ENCODE measurements around the gene SORBS2.

SORBS2 gene

GRCh38 chr4:185799442-185799841, 12.6 kb downstream of the SORBS2 start:
- no peak overlapping the region for H3K4me3 ChIP-seq (ENCODE audit: low read depth, low read length)
- DNase-seq (ENCODE audit: low read depth) = no peak
- no peak for TF ChIP-seq MAX (IDR thresholded peaks at IDR 0.05; ENCODE audit: low read depth, low read length)
- no peak for TF ChIP-seq POLR2A (IDR thresholded peaks at IDR 0.05; ENCODE audit: extremely low read depth, insufficient read length)
- TF ChIP-seq MYC (IDR thresholded peaks at IDR 0.05; ENCODE audit: low read depth, low read length) = no peak
- no peak for TF ChIP-seq CTCF (IDR thresholded peaks at IDR 0.05; ENCODE audit: low read depth, low read length)

- TF ChIP-seq MYC (IDR thresholded peaks at IDR 0.05; ENCODE audit: low read depth, low read length) = no peak
- TF ChIP-seq POLR2A (IDR thresholded peaks at IDR 0.05; ENCODE audit: extremely low read depth, insufficient read length) = no peak
- TF ChIP-seq CTCF (IDR thresholded peaks at IDR 0.05; ENCODE audit: low read depth, low read length) = no peak
- no peak for DNase-seq (ENCODE audit: low read depth)
- H3K4me3 ChIP-seq (ENCODE audit: low read depth, low read length) = no peak overlapping the region
These were observed 14.2 kb downstream of the SORBS2 start for GRCh38 chr4:185797596-185798338.

- TF ChIP-seq MYC (IDR thresholded peaks at IDR 0.05; ENCODE audit: low read depth, low read length) (no peak), POLR2A (IDR thresholded peaks at IDR 0.05; ENCODE audit: extremely low read depth, insufficient read length) (no peak), CTCF (IDR thresholded peaks at IDR 0.05; ENCODE audit: low read depth, low read length) (no peak)
- DNase-seq (ENCODE audit: low read depth) = no peak
- H3K4me3 ChIP-seq (ENCODE audit: low read depth, low read length) = no peak overlapping the region
These were observed 15.0 kb downstream of the SORBS2 start for GRCh38 chr4:185797018-185797417.

- no peak for TF ChIP-seq MAX (IDR thresholded peaks at IDR 0.05; ENCODE audit: low read depth, low read length)
- no peak for TF ChIP-seq CTCF (IDR thresholded peaks at IDR 0.05; ENCODE audit: low read depth, low read length)
- TF ChIP-seq MYC (IDR thresholded peaks at IDR 0.05; ENCODE audit: low read depth, low read length) = no peak
- no peak for TF ChIP-seq POLR2A (IDR thresholded peaks at IDR 0.05; ENCODE audit: extremely low read depth, insufficient read length)
- DNase-seq (ENCODE audit: low read depth) = no peak
- H3K4me3 ChIP-seq (ENCODE audit: low read depth, low read length) = no peak overlapping the region
These were observed 15.8 kb downstream of the SORBS2 start for GRCh38 chr4:185796176-185796575.

GRCh38 chr4:185794637-185795036, 17.4 kb downstream of the SORBS2 start:
- TF ChIP-seq MAX (IDR thresholded peaks at IDR 0.05; ENCODE audit: low read depth, low read length) (no peak), MYC (IDR thresholded peaks at IDR 0.05; ENCODE audit: low read depth, low read length) (no peak), POLR2A (IDR thresholded peaks at IDR 0.05; ENCODE audit: extremely low read depth, insufficient read length) (no peak), CTCF (IDR thresholded peaks at IDR 0.05; ENCODE audit: low read depth, low read length) (no peak)
- DNase-seq (ENCODE audit: low read depth) = no peak
- H3K4me3 ChIP-seq (ENCODE audit: low read depth, low read length) = no peak overlapping the region

- DNase-seq (ENCODE audit: low read depth) = no peak
- TF ChIP-seq MYC (IDR thresholded peaks at IDR 0.05; ENCODE audit: low read depth, low read length) = no peak
- TF ChIP-seq CTCF (IDR thresholded peaks at IDR 0.05; ENCODE audit: low read depth, low read length) = no peak
- TF ChIP-seq MAX (IDR thresholded peaks at IDR 0.05; ENCODE audit: low read depth, low read length) = no peak
- TF ChIP-seq POLR2A (IDR thresholded peaks at IDR 0.05; ENCODE audit: extremely low read depth, insufficient read length) = no peak
- no peak overlapping the region for H3K4me3 ChIP-seq (ENCODE audit: low read depth, low read length)
These were observed 18.3 kb downstream of the SORBS2 start for GRCh38 chr4:185793716-185794115.

Data from NB4 (cell line).